ENCODE results near the gene C10orf67. TPM values are rescaled to one million over a fixed set of nuclear protein-coding genes. Genes with fewer than 3 reads are reported as not detected.

Gene C10orf67
- total RNA-seq (2022; extraction: Qiagen RNA extraction): 0.06 to 0.13 TPM (median 0.13 TPM) in 3 of 5 replicates, not detected in the others

GRCh38 chr10:23344241-23344841, at the start of gene C10orf67:
Gene C10orf67, minus strand, starts transcription at chr10:23344797. Its CDS starts 23 bp downstream, at chr10:23344774.

GRCh38 chr10:23191764-23192711, 152.6 kb downstream of the C10orf67 start, which contains the start of gene PTF1A:
Gene PTF1A, plus strand, starts transcription at chr10:23192312. Its CDS starts 219 bp downstream, at chr10:23192531.

Other genes with a start within 250 kb of the C10orf67 start
- gene MSRB2, start 249.2 kb downstream of the C10orf67 start, total RNA-seq (2022; extraction: Qiagen RNA extraction): 12.5 to 18.5 TPM (median 15.8 TPM) in 5 replicates
- not detected in 5 replicates for gene PTF1A, start 152.5 kb downstream of the C10orf67 start, total RNA-seq (2022; extraction: Qiagen RNA extraction)
- 2.7 to 4.2 TPM (median 3.4 TPM) in 5 replicates for gene OTUD1, start 94.3 kb upstream of the C10orf67 start, total RNA-seq (2022; extraction: Qiagen RNA extraction)

Data from A549 treated with Mapracorat at 1 μM for 4 hours (cell line).